GM12873 (cell line): ENCODE results near the gene THSD4.

Source experiments
- TF ChIP-seq, protein P1 (sequence below): IDR thresholded peaks from 2 replicates; pipeline ENCODE4 v1.5.1; 2012; ENCODE audit warnings: low read depth, mild to moderate bottlenecking, moderate library complexity, low read length, control low read depth; ENCODE audit not compliant: insufficient read depth; ENCODE audit errors: missing control alignments

The THSD4 gene

GRCh38 chr15:71080166-71080565 lies 35.1 kb upstream of the THSD4 start:
- TF ChIP-seq, protein P1, sequence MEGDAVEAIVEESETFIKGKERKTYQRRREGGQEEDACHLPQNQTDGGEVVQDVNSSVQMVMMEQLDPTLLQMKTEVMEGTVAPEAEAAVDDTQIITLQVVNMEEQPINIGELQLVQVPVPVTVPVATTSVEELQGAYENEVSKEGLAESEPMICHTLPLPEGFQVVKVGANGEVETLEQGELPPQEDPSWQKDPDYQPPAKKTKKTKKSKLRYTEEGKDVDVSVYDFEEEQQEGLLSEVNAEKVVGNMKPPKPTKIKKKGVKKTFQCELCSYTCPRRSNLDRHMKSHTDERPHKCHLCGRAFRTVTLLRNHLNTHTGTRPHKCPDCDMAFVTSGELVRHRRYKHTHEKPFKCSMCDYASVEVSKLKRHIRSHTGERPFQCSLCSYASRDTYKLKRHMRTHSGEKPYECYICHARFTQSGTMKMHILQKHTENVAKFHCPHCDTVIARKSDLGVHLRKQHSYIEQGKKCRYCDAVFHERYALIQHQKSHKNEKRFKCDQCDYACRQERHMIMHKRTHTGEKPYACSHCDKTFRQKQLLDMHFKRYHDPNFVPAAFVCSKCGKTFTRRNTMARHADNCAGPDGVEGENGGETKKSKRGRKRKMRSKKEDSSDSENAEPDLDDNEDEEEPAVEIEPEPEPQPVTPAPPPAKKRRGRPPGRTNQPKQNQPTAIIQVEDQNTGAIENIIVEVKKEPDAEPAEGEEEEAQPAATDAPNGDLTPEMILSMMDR, result no peak

- TF ChIP-seq, protein P1, result no peak
Measured at GRCh38 chr15:71080705-71081104, 34.6 kb upstream of the THSD4 start.

DNA sequence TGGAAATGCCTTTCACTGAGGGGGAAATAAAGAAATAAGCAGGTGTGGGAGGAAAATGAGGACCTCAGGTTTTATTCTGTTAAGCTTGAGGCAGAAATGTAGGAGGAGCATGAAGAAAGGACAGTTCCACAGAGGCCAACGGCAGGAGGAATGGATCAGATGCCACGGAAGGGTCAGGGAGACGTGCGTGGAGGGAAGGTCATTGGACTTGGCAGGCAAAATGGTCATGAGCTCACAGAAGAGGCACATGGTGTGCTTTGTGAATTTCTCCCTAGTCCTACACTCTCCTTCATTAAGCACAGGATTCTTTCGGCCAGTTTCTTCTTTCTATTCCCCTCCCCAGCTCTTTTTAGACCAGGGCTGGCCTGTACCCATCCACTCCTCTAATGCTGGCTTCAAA lies 32.5 kb upstream of the THSD4 start:
- TF ChIP-seq, protein P1, result no peak

- TF ChIP-seq, protein P1, result no peak
Measured at GRCh38 chr15:71083349-71083748, 31.9 kb upstream of the THSD4 start.

DNA sequence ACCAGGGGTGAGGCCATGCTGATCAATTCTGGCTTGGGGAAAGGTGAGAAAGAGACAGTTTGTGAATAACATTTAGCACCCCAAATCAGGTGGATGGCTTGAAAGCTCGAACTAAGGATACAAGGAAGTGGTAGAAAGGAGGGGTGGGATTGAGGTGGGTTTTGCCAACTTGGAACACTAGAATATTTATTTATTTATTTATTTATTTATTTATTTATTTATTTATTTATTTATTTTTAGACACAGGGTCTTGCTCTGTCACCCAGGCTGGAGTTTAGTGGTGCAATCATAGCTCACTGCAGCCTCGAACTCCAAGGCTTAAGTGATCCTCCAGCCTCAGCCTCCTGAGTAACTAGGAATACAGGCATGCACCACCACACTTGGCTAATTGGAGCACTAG lies 31.0 kb upstream of the THSD4 start:
- TF ChIP-seq, protein P1, result no peak

GRCh38 chr15:71085809-71086208 lies 29.5 kb upstream of the THSD4 start:
- TF ChIP-seq, protein P1, result no peak

DNA sequence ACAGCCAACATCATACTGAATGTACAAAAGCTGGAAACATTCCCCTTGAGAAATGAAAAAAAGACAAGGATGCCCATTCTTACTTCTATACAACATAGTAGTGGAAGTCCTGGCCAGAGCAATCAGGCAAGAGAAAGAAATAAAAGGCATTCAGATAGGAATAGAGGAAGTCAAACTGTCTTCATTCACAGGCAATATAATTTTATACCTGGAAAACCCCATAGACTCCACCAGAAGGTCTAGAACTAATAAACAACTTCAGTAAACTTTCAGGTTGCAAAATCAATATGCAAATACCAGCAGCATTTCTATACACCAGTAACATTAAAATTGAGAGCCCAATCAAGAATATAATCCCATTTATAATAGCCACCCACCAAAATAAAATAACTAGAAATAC lies 27.1 kb upstream of the THSD4 start:
- TF ChIP-seq, protein P1, result no peak
